K562 (cell line): ENCODE results near the gene MLF1. TPM values are rescaled to one million over a fixed set of nuclear protein-coding genes. Genes with fewer than 3 reads are reported as not detected.

Source experiments
- BRF1 ChIP-seq: IDR thresholded peaks from 3 replicates; pipeline ENCODE4 v1.6.1; 2011; ENCODE audit warnings: borderline replicate concordance, mild to moderate bottlenecking; ENCODE audit not compliant: insufficient read length; ENCODE audit errors: extremely low read depth
- EGR1 ChIP-seq: fragments of 450-650 bp; conservative IDR thresholded peaks from 2 replicates; pipeline ENCODE4 v1.6.1; 2017; ENCODE audit warnings: mild to moderate bottlenecking
- EHMT2 ChIP-seq: fragments of 450-650 bp; IDR thresholded peaks from 2 replicates; pipeline ENCODE4 v1.6.1; 2018; ENCODE audit warnings: antibody characterized with exemption
- FOXK2 ChIP-seq, 2 experiments: fragments of 450-650 bp; IDR thresholded peaks in 1 of 2; conservative IDR thresholded peaks in 1 of 2; 2 replicates each; pipeline ENCODE4 v1.6.1; 2016; ENCODE audit warnings: low read depth in 2 of 2, mild to moderate bottlenecking in 1 of 2
- GATA2 ChIP-seq: sonication (generic); formaldehyde crosslinking; IDR thresholded peaks from 2 replicates; pipeline ENCODE4 v1.4.0; 2020; ENCODE audit warnings: mild to moderate bottlenecking, missing genetic modification reagents
- HSF4 ChIP-seq: fragments of 250-450 bp; sonication (Bioruptor Pico); IDR thresholded peaks from 2 replicates; pipeline ENCODE4 v2.1.2; 2022; ENCODE audit warnings: mild to moderate bottlenecking, moderate library complexity, borderline replicate concordance
- ILF3 ChIP-seq: fragments of 450-650 bp; IDR thresholded peaks from 2 replicates; pipeline ENCODE4 v1.6.1; 2018; ENCODE audit warnings: antibody characterized with exemption, mild to moderate bottlenecking, moderate library complexity, borderline replicate concordance
- KAT2B ChIP-seq: IDR thresholded peaks from one replicate; pipeline ENCODE4 v1.6.1; 2012; ENCODE audit warnings: low read depth, mild to moderate bottlenecking, control low read depth, inconsistent platforms, low read length, moderate library complexity
- PTTG1 ChIP-seq: fragments of 450-650 bp; IDR thresholded peaks from 2 replicates; pipeline ENCODE4 v1.6.1; 2016; ENCODE audit warnings: low read depth, mild to moderate bottlenecking, missing genetic modification characterization, missing compliant biosample characterization
- RFX7 ChIP-seq: fragments of 250-450 bp; sonication (Bioruptor Pico); IDR thresholded peaks from 2 replicates; pipeline ENCODE4 v1.5.1; 2021; ENCODE audit warnings: mild to moderate bottlenecking
- SRSF1 ChIP-seq: fragments of 200-400 bp; formaldehyde crosslinking; IDR thresholded peaks from 2 replicates; pipeline ENCODE4 v1.6.1; 2017; ENCODE audit warnings: mild to moderate bottlenecking, low read depth, low read length, moderate library complexity
- SRSF9 ChIP-seq: fragments of 200-400 bp; formaldehyde crosslinking; IDR thresholded peaks from 2 replicates; pipeline ENCODE4 v1.6.1; 2017; ENCODE audit warnings: low read depth, low read length, borderline replicate concordance
- ZBTB7A ChIP-seq: IDR thresholded peaks from 2 replicates; pipeline ENCODE4 v1.6.1; 2011; ENCODE audit warnings: low read depth, mild to moderate bottlenecking, low read length, moderate library complexity, borderline replicate concordance; ENCODE audit not compliant: control insufficient read depth
- polyA plus RNA-seq, 8 experiments: library from polyadenylated mRNA; depleted of rRNA in 4 of 8; stranded (reverse) in 5 of 8; unstranded in 3 of 8; fragments of >200 nt; fragmentation: Nextera tagmentation in 2 of 8; fragmentation: Illumina TruSeq in 1 of 8; extraction: Ambion mirVana in 2 of 8; extraction: Trizol in 1 of 8; gene quantifications; 2 replicates each; pipeline versions ENCODE4 v1.2.1 to v1.2.3, GENCODE V29; 2011 to 2014; ENCODE audit warnings: inconsistent platforms in 1 of 8, missing spikeins in 1 of 8
- total RNA-seq, 7 experiments: library from RNA; depleted of rRNA in 6 of 7; stranded (reverse); fragments of >200 nt in 6 of 7; fragmentation: Illumina TruSeq in 2 of 7; extraction: Trizol in 2 of 7; gene quantifications; 2 replicates each; pipeline versions ENCODE4 v1.2.1 to v1.2.3, GENCODE V29; 2011 to 2021; ENCODE audit warnings: low replicate concordance in 1 of 7
- TF ChIP-seq, protein P1 (sequence below), 3 experiments: IDR thresholded peaks in 2 of 3; conservative IDR thresholded peaks in 1 of 3; 2 replicates each; pipeline ENCODE4 v1.5.1; 2011 to 2012; ENCODE audit warnings: low read length in 3 of 3, mild to moderate bottlenecking in 3 of 3, control low read depth in 2 of 3, improper control_type of control experiment in 1 of 3, inconsistent platforms in 1 of 3, low read depth in 1 of 3, mixed read lengths in 1 of 3, moderate library complexity in 1 of 3; ENCODE audit not compliant: insufficient read depth in 2 of 3
- TF ChIP-seq, protein P2 (sequence below): fragments of 250-450 bp; sonication (Bioruptor Pico); IDR thresholded peaks from 2 replicates; pipeline ENCODE4 v1.5.0; 2021; ENCODE audit warnings: mild to moderate bottlenecking, moderate library complexity
- TF ChIP-seq, protein P3 (sequence below), 2 experiments: fragments of 450-650 bp; IDR thresholded peaks; 2 replicates each; pipeline ENCODE4 v1.6.1; 2018; ENCODE audit warnings: mild to moderate bottlenecking in 2 of 2, low read depth in 1 of 2; ENCODE audit not compliant: partially characterized antibody in 2 of 2
- TF ChIP-seq, protein P4 (sequence below): fragments of 450-650 bp; IDR thresholded peaks from 2 replicates; pipeline ENCODE4 v1.6.1; 2016

MLF1 gene
- total and polyA plus RNA-seq, 9 of the 15 experiments (the other 6 are each of a cell fraction or from before 2014, with no cell fraction given), result 20.4 to 71.0 (median 27.1) TPM

DNA sequence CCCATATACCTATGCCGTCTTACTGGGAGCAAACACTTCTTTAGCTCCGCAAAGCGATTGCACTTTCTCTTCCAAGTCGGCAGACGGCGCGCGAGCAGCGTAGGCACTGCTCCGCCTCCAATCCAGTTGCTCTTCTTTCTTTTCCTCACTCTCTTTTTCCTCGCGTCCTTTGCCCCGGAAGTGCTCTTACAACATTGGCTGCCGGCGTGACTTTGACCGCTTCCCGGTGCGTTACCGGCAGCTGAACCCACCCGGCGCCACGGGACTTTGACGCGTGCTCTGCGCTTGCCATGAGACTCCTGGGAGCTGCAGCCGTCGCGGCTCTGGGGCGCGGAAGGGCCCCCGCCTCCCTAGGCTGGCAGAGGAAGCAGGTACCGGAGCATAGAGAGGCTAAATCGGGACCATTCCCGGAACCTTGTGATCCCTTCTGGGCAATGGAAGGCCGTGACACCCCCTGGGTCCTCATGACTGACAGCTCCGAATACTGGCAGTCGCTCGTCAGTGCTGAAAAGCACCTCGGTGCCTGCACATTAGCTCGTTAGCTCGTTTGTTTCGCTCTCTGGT lies 73.4 kb downstream of the MLF1 start, which contains the start of gene GFM1 (continued):
- TF ChIP-seq, protein P1, sequence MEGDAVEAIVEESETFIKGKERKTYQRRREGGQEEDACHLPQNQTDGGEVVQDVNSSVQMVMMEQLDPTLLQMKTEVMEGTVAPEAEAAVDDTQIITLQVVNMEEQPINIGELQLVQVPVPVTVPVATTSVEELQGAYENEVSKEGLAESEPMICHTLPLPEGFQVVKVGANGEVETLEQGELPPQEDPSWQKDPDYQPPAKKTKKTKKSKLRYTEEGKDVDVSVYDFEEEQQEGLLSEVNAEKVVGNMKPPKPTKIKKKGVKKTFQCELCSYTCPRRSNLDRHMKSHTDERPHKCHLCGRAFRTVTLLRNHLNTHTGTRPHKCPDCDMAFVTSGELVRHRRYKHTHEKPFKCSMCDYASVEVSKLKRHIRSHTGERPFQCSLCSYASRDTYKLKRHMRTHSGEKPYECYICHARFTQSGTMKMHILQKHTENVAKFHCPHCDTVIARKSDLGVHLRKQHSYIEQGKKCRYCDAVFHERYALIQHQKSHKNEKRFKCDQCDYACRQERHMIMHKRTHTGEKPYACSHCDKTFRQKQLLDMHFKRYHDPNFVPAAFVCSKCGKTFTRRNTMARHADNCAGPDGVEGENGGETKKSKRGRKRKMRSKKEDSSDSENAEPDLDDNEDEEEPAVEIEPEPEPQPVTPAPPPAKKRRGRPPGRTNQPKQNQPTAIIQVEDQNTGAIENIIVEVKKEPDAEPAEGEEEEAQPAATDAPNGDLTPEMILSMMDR (IDR thresholded peaks at IDR 0.05 in 2 of 3, conservative IDR thresholded peaks at IDR 0.05 in 1 of 3; ENCODE audit: insufficient read depth in 2 of 3, low read depth in 1 of 3, low read length in 3 of 3), result peak; percentile 88 to 98 (median 94)
- TF ChIP-seq SRSF9 (no peak), ILF3 (no peak), GATA2 (CRISPR knock-in tag) (no peak), RFX7 (CRISPR knock-in tag) (no peak), BRF1 (no peak), PTTG1 (no peak), SRSF1 (no peak), KAT2B (no peak), FOXK2 (conservative IDR thresholded peaks at IDR 0.05 in 1 of 2, IDR thresholded peaks at IDR 0.05 in 1 of 2; ENCODE audit: low read depth in 2 of 2) (peak; percentile 79 to 92), HSF4 (CRISPR knock-in tag) (no peak), EHMT2 (peak; percentile 87), EGR1 (peak; percentile 16; the same call in 1 of the 2 replicates), ZBTB7A (no peak)
- TF ChIP-seq, protein P2, sequence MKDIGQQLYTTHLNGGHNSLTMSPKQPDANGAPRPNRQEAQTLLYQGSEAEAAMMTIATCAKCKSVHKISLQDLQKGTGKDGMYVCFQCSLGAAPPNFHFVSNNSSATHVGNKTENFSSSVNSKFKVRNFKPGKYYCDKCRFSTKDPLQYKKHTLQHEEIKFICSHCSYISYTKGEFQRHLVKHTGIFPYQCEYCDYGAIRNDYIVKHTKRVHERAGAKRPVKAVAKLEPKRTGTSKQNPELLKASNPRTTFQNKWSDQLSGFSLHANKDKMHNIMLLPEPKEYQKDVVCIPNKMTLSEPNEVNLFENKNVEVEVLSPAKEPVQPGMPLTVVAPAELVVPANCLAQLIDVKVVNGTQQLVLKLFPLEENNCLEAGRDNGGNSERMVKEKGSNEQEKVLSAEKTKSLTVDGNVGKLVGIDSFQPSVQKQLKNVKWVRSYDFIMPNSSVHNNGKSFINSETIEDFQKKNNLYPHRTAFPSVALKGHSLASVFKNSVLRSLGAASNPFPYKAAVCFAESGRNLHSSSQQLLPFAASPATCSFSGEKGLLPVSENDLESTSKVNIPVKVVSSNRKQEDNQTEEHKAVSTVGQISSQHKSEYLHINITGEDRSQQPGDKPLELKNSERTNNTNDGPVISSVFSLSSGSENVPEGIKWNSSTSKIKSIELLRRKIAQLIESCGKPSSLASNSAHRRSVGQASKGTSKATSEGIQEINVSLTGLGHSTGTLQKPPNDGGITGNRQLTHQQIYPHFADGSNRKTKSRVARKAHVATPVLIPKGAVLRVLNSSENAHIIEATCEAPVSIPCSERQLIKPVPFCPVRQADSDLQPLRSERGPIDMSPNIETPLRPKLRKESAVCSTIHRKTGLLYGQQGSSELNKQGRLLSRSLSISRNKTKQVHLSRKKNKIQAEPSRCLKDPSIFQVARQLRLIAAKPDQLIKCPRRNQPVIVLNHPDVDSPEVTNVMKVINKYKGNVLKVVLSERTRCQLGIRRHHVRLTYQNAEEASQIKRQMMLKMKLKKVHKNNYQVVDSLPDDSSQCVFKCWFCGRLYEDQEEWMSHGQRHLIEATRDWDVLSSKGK, result no peak
- TF ChIP-seq, protein P3, sequence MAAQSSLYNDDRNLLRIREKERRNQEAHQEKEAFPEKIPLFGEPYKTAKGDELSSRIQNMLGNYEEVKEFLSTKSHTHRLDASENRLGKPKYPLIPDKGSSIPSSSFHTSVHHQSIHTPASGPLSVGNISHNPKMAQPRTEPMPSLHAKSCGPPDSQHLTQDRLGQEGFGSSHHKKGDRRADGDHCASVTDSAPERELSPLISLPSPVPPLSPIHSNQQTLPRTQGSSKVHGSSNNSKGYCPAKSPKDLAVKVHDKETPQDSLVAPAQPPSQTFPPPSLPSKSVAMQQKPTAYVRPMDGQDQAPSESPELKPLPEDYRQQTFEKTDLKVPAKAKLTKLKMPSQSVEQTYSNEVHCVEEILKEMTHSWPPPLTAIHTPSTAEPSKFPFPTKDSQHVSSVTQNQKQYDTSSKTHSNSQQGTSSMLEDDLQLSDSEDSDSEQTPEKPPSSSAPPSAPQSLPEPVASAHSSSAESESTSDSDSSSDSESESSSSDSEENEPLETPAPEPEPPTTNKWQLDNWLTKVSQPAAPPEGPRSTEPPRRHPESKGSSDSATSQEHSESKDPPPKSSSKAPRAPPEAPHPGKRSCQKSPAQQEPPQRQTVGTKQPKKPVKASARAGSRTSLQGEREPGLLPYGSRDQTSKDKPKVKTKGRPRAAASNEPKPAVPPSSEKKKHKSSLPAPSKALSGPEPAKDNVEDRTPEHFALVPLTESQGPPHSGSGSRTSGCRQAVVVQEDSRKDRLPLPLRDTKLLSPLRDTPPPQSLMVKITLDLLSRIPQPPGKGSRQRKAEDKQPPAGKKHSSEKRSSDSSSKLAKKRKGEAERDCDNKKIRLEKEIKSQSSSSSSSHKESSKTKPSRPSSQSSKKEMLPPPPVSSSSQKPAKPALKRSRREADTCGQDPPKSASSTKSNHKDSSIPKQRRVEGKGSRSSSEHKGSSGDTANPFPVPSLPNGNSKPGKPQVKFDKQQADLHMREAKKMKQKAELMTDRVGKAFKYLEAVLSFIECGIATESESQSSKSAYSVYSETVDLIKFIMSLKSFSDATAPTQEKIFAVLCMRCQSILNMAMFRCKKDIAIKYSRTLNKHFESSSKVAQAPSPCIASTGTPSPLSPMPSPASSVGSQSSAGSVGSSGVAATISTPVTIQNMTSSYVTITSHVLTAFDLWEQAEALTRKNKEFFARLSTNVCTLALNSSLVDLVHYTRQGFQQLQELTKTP (IDR thresholded peaks at IDR 0.05; ENCODE audit: low read depth in 1 of 2, partially characterized antibody in 2 of 2), result no peak
- TF ChIP-seq, protein P4, sequence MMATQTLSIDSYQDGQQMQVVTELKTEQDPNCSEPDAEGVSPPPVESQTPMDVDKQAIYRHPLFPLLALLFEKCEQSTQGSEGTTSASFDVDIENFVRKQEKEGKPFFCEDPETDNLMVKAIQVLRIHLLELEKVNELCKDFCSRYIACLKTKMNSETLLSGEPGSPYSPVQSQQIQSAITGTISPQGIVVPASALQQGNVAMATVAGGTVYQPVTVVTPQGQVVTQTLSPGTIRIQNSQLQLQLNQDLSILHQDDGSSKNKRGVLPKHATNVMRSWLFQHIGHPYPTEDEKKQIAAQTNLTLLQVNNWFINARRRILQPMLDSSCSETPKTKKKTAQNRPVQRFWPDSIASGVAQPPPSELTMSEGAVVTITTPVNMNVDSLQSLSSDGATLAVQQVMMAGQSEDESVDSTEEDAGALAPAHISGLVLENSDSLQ, result peak; percentile 96
